NCI-H2029 (cell line): Measurements from ENCODE around the gene PFDN4.

ENCODE experiments used
- DNase-seq: peaks from one replicate; lab custom pipeline; 2025; lab: John Stamatoyannopoulos, UW

The PFDN4 gene

DNA sequence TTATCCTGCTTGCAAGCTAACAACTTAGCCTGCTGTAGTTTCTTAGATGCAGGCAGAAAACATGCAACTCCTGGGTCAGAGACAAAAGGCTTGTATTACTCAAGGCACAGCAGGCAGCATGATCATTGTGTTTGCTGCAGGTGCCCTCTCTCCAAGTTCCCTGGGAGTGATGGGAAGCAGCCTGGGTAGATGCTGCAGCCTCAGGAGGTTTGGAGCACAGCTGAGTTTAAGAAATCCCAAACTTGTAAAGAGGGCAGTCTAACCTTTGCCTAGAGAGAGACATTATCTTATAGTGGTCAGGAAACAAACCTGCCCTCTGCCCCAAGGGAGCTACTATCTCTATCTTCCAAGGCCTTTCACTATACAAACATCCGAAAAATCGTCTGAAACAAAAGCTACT is 61.1 kb downstream of the PFDN4 start:
- DNase-seq: no peak
